GM12874 (cell line): ENCODE measurements around the gene VOPP1.

ENCODE experiments used
- CTCF ChIP-seq: IDR thresholded peaks from 2 replicates; pipeline ENCODE4 v1.5.1; 2011; ENCODE audit warnings: low read depth, mild to moderate bottlenecking, control low read depth, low read length, moderate library complexity; ENCODE audit not compliant: insufficient read depth

VOPP1 gene

GRCh38 chr7:55570939-55571338 lies 1.4 kb downstream of the VOPP1 start:
- TF ChIP-seq CTCF = no peak

DNA sequence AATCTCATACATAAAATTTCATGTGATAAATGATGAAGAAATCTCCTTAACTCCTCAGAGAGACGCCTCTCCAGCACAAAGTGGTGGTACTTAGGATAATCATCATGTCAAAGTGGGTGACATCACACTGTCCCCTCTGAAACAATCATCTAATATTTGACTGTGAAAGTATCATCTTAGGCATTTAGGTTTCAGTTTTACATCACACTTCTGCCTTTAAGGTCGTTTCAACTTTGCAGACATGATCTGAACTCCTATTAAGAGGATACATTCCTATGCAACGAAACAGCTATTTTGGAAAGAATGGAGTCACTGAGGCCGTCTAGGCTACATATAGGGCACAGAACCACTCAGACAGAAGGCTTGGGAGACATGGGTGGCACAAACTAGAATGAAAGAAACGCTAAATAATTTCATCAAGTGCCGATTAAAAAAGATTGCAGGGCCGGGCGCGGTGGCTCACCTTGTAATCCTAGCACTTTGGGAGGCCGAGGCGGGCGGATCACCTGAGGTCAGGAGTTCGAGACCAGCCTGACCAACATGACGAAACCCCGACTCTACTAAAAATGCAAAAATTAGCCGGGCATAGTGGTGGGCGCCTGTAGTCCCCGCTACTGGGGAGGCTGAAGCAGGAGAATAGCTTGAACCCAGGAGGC lies 2.0 kb downstream of the VOPP1 start:
- no peak for TF ChIP-seq CTCF

DNA sequence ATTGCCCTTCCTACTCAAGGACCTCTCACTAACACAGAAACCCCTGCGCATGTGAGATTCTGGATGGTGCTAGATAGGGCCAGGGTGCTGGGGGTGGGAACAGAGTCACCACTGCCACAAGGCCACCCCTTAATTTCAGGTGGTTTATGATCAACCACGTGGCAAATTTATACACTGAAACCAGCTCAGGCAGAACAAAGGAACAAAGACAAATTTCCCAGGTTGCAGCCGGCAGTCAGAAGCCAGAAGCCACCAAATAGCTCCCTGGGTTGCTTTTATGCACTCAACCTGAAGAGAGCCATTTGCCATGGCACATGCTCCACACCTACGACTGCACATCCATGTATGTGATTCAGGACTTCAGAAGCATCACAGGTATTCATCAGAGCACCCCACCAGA lies 2.5 kb downstream of the VOPP1 start:
- no peak for TF ChIP-seq CTCF

DNA sequence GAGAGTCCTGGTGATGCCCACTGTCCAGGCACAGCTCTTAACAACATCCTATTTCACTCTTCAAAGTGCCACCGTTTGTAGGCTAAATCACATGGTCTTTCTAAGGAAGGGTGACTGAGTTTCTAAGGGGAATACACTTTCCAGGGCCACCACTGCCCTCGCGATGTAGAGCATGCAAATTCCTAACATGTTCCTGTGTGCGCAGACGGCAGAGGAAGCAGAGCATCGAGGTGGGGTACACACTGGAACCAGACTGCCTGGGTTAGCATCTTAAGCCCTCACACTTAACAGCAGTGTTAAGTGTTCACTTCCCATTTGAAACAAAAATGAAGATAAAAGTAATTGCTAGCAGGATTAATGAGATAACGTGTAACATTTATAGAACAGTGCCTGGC lies 3.0 kb downstream of the VOPP1 start:
- no peak for TF ChIP-seq CTCF

DNA sequence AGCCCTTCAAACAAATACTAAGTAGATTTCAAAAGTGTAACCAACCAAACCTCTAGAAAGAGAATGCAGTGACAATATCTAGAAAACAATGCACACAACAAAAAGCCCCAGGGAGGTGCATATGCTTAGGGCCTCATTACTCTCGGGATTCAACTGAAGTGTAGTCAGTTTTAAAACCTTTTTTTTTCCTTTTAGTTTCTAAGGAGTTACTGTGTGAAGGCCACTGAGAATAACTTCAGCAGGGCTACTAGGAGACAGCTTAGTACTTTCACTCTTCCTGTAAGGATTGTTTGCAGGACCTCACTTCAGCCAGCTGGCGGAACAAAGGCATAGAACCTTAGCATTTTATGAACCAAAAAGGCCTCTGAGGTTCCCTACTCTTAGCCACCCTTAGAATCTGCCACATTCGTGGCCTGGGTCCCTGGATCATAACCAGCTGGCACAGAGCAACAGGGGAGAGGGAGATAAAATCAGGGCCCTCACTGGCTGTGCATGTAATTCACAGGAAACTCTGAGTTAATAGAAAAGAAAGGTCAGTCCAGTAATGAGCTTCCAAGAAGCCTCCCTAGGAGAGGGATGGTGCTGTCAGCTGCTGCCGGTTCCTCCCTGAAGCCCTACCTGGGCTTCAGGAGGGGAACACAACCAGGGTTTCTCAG lies 3.6 kb downstream of the VOPP1 start:
- TF ChIP-seq CTCF = no peak

DNA sequence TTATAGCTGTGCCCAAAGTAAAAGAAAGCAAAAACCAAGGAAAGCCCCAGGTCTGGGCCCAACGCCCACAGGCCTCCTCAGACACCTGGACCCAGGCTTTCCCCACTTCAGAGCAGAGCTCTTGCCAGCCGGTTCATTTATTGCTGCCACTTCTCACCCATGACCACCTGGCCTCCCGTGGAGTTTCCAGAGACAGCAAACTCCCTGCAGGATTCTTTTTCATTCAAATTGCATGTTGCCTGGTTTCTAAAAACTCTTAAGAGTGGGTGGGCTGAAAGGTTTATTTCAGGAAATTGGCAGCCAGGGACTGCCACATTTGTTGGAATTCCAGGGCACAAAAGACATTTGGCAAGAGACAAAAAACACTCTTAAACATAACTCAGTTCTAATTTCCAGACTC lies 4.7 kb downstream of the VOPP1 start:
- no peak for TF ChIP-seq CTCF

DNA sequence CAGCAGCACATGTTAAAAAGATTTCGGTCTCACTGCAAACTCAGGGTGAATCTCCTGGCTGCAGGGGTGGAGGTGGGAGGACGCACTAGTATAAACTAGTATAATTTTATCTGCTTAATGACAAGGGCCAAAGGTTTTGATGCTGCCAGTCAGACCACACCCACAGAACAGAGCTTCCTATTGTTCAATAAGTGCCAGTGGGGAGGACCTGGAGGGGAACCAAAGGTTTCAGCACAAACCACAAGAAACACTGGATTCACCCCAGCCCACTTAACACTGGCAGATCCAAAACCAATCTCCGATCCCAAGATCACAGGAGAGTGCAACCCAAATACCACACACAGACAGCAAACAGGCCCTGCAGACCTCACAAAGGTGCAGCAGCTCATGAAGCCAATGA lies 6.6 kb downstream of the VOPP1 start:
- no peak for TF ChIP-seq CTCF
